Measurements from ENCODE around the gene IL10RA. TPM values are rescaled to one million over a fixed set of nuclear protein-coding genes. Genes with fewer than 3 reads are reported as not detected.

The IL10RA gene
- total and polyA plus RNA-seq, 2 experiments from 2014 or later = 0.10 TPM; not detected in 1

DNA sequence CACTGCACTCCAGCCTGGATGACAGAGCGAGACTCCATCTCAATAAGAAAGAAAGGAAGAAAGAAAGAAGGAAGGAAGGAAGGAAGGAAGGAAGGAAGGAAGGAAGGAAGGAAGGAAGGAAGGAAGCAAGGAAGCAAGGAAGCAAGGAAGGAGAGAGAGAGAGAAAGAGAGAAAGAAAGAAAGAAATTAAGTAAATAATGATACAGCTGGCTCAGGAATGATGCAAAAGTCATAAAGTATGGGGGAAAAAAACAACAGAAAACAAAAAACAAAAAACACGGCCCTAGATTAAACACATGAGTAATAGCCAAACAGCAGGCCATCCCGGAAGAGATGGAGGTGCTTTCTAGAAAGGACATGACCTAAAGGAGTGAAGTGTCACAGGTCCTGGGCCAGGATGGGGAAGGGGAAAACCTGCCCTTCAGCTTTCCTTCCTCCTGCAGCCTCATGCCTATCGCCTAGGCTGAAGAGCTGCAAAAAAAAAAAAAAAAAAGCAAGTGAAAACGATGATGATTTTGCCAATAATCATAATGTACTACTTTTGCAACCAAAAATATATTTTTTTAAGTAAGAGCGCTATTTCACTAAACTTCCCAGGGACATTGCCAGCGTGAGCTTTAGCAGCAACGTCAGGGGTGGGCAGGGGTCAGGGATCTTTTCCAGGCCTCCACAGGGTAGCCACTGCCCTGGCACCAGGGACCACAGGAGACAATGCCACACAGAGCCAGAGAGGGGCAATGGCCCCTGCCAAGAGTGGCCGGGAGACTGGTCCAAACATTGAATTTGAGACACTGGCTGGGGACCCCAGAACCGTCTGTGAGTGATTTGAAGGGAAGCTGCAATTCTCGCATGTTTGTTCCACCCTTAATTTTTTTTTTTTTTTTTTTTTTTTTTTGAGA, 62.5 kb downstream of the IL10RA start (continued):
- TF ChIP-seq, protein P1, sequence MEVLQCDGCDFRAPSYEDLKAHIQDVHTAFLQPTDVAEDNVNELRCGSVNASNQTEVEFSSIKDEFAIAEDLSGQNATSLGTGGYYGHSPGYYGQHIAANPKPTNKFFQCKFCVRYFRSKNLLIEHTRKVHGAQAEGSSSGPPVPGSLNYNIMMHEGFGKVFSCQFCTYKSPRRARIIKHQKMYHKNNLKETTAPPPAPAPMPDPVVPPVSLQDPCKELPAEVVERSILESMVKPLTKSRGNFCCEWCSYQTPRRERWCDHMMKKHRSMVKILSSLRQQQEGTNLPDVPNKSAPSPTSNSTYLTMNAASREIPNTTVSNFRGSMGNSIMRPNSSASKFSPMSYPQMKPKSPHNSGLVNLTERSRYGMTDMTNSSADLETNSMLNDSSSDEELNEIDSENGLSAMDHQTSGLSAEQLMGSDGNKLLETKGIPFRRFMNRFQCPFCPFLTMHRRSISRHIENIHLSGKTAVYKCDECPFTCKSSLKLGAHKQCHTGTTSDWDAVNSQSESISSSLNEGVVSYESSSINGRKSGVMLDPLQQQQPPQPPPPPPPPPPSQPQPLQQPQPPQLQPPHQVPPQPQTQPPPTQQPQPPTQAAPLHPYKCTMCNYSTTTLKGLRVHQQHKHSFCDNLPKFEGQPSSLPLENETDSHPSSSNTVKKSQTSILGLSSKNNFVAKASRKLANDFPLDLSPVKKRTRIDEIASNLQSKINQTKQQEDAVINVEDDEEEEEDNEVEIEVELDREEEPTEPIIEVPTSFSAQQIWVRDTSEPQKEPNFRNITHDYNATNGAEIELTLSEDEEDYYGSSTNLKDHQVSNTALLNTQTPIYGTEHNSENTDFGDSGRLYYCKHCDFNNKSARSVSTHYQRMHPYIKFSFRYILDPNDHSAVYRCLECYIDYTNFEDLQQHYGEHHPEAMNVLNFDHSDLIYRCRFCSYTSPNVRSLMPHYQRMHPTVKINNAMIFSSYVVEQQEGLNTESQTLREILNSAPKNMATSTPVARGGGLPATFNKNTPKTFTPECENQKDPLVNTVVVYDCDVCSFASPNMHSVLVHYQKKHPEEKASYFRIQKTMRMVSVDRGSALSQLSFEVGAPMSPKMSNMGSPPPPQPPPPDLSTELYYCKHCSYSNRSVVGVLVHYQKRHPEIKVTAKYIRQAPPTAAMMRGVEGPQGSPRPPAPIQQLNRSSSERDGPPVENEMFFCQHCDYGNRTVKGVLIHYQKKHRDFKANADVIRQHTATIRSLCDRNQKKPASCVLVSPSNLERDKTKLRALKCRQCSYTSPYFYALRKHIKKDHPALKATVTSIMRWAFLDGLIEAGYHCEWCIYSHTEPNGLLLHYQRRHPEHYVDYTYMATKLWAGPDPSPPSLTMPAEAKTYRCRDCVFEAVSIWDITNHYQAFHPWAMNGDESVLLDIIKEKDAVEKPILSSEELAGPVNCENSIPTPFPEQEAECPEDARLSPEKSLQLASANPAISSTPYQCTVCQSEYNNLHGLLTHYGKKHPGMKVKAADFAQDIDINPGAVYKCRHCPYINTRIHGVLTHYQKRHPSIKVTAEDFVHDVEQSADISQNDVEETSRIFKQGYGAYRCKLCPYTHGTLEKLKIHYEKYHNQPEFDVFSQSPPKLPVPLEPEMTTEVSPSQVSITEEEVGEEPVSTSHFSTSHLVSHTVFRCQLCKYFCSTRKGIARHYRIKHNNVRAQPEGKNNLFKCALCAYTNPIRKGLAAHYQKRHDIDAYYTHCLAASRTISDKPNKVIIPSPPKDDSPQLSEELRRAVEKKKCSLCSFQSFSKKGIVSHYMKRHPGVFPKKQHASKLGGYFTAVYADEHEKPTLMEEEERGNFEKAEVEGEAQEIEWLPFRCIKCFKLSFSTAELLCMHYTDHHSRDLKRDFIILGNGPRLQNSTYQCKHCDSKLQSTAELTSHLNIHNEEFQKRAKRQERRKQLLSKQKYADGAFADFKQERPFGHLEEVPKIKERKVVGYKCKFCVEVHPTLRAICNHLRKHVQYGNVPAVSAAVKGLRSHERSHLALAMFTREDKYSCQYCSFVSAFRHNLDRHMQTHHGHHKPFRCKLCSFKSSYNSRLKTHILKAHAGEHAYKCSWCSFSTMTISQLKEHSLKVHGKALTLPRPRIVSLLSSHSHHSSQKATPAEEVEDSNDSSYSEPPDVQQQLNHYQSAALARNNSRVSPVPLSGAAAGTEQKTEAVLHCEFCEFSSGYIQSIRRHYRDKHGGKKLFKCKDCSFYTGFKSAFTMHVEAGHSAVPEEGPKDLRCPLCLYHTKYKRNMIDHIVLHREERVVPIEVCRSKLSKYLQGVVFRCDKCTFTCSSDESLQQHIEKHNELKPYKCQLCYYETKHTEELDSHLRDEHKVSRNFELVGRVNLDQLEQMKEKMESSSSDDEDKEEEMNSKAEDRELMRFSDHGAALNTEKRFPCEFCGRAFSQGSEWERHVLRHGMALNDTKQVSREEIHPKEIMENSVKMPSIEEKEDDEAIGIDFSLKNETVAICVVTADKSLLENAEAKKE (CRISPR knock-in tag; IDR thresholded peaks at IDR 0.05) = no peak
- TF ChIP-seq, protein P2, sequence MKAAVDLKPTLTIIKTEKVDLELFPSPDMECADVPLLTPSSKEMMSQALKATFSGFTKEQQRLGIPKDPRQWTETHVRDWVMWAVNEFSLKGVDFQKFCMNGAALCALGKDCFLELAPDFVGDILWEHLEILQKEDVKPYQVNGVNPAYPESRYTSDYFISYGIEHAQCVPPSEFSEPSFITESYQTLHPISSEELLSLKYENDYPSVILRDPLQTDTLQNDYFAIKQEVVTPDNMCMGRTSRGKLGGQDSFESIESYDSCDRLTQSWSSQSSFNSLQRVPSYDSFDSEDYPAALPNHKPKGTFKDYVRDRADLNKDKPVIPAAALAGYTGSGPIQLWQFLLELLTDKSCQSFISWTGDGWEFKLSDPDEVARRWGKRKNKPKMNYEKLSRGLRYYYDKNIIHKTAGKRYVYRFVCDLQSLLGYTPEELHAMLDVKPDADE (IDR thresholded peaks at IDR 0.05) = no peak
- TF ChIP-seq STAT1 (IDR thresholded peaks at IDR 0.05; ENCODE audit: unreplicated experiment) (no peak), CREB1 (CRISPR knock-in tag; IDR thresholded peaks at IDR 0.05; ENCODE audit: low read depth) (no peak), ZNF114 (CRISPR knock-in tag; IDR thresholded peaks at IDR 0.05) (no peak), EZH2phosphoT487 (IDR thresholded peaks at IDR 0.05; ENCODE audit: unreplicated experiment) (no peak), ZNF331 (CRISPR knock-in tag; IDR thresholded peaks at IDR 0.05; ENCODE audit: low read depth) (no peak), POLR2AphosphoS5 (IDR thresholded peaks at IDR 0.05; ENCODE audit: low read depth) (no peak), NANOG (IDR thresholded peaks at IDR 0.05; ENCODE audit: borderline replicate concordance) (no peak), EZH2 (IDR thresholded peaks at IDR 0.05; ENCODE audit: low read depth, unreplicated experiment) (no peak)
